OCI-LY7 (cell line): ENCODE measurements around the gene PRSS48. TPM values are rescaled to one million over a fixed set of nuclear protein-coding genes. Genes with fewer than 3 reads are reported as not detected.
A peak's percentile ranks its signal among the peaks of the same experiment; 100 is the strongest.

Experiments used
- Bru-seq: library from RNA; stranded (reverse); fragments of 400-500 nt; gene quantifications from one replicate; lab custom pipeline; 2021; lab: Mats Ljungman, UMichigan
- BruChase-seq, 2 experiments: library from RNA; stranded (reverse); fragments of 400-500 nt; gene quantifications; one replicate each; lab custom pipeline; 2021; lab: Mats Ljungman, UMichigan
- BruUV-seq: library from RNA; stranded (reverse); fragments of 400-500 nt; replicated peaks from 2 replicates; lab custom pipeline; 2021; lab: Mats Ljungman, UMichigan
- CTCF ChIA-PET: fragments of 300-600 bp; sonication (Branson Sonifier 250); formaldehyde crosslinking; loops from one replicate; lab custom pipeline; 2022; ENCODE audit warnings: antibody characterized with exemption; ENCODE audit not compliant: unreplicated experiment; lab: Charles Lee
- POLR2A ChIA-PET: fragments of 300-600 bp; sonication (Branson Sonifier 250); formaldehyde crosslinking; loops from one replicate; lab custom pipeline; 2022; ENCODE audit warnings: antibody characterized with exemption; lab: Charles Lee
- DNase-seq: peaks from one replicate; pipeline ENCODE4 v3.0.0-alpha.2; 2015; ENCODE audit warnings: low spot score
- H2AFZ ChIP-seq: fragments of 200-600 bp; sonication (generic), shearing (Covaris generic); 2 replicates; pipeline ENCODE4 v1.6.1; 2014; ENCODE audit warnings: mild to moderate bottlenecking, antibody characterized with exemption, low read length, moderate library complexity
- H3K27ac ChIP-seq: fragments of 200-600 bp; sonication (generic); 2 replicates; pipeline ENCODE4 v1.5.1; 2014; ENCODE audit warnings: mixed run types, low read depth, mild to moderate bottlenecking, moderate library complexity, low read length, inconsistent platforms; ENCODE audit not compliant: poor library complexity, severe bottlenecking
- H3K36me3 ChIP-seq: fragments of 200-600 bp; sonication (generic); 2 replicates; pipeline ENCODE4 v1.6.1; 2014; ENCODE audit warnings: mild to moderate bottlenecking, antibody characterized with exemption, low read length, moderate library complexity, mixed read lengths; ENCODE audit not compliant: insufficient read depth
- H3K4me1 ChIP-seq: fragments of 200-600 bp; sonication (generic); 2 replicates; pipeline ENCODE4 v1.5.1; 2014; ENCODE audit warnings: mild to moderate bottlenecking, low read length; ENCODE audit not compliant: insufficient read depth, poor library complexity, severe bottlenecking
- H3K4me2 ChIP-seq: fragments of 200-600 bp; sonication (generic); 2 replicates; pipeline ENCODE4 v1.6.1; 2014; ENCODE audit warnings: mild to moderate bottlenecking, low read length
- H3K4me3 ChIP-seq: fragments of 200-600 bp; sonication (generic); 2 replicates; pipeline ENCODE4 v1.5.1; 2014; ENCODE audit warnings: mild to moderate bottlenecking, low read depth, low read length; ENCODE audit not compliant: poor library complexity, severe bottlenecking
- H3K79me2 ChIP-seq: fragments of 200-600 bp; sonication (generic); 2 replicates; pipeline ENCODE4 v1.6.1; 2016; ENCODE audit warnings: low read depth, mild to moderate bottlenecking, low read length, moderate library complexity, mixed read lengths; ENCODE audit not compliant: insufficient read depth
- H3K9me2 ChIP-seq: fragments of 200-600 bp; sonication (generic); 2 replicates; pipeline ENCODE4 v1.6.1; 2016; ENCODE audit warnings: mild to moderate bottlenecking, low read length, mixed read lengths; ENCODE audit not compliant: insufficient read depth
- H3K9me3 ChIP-seq: fragments of 200-600 bp; sonication (generic); 2 replicates; pipeline ENCODE4 v1.6.1; 2014; ENCODE audit warnings: mild to moderate bottlenecking, mixed run types, low read length, mixed read lengths
- H4K20me1 ChIP-seq: fragments of 200-600 bp; sonication (generic); 2 replicates; pipeline ENCODE4 v1.6.1; 2014; ENCODE audit warnings: mild to moderate bottlenecking, antibody characterized with exemption, low read length, moderate library complexity, mixed read lengths; ENCODE audit not compliant: insufficient read depth
- EZH2phosphoT487 ChIP-seq: fragments of 200-600 bp; sonication (generic); IDR thresholded peaks from 2 replicates; pipeline ENCODE4 v1.6.1; 2018; ENCODE audit warnings: low read depth, borderline replicate concordance, mild to moderate bottlenecking, mixed run types, antibody characterized with exemption, low read length, moderate library complexity, mixed read lengths
- intact Hi-C: fragments of 100-400 bp; cut with micrococcal nuclease; formaldehyde crosslinking; loops from one replicate; pipeline ENCODE4 v1.10.0; 2022; ENCODE audit not compliant: unreplicated experiment
- long read RNA-seq: library from polyadenylated mRNA; stranded (forward); transcript quantifications from one replicate; pipeline ENCODE4 v2.0.0, GENCODE V29; 2022
- total RNA-seq, 2 experiments: library from RNA; depleted of rRNA in 1 of 2; stranded (reverse); fragments of >200 nt in 1 of 2; shearing (Covaris generic) in 1 of 2; gene quantifications; 2 replicates each; pipeline ENCODE4 v1.2.3, GENCODE V29; 2014 to 2022
- TF ChIP-seq, protein P1 (sequence below): fragments of 200-600 bp; sonication (generic); conservative IDR thresholded peaks from 2 replicates; pipeline ENCODE4 v1.5.1; 2014; ENCODE audit warnings: mild to moderate bottlenecking, antibody characterized with exemption, low read length, moderate library complexity, mixed read lengths

Gene PRSS48, protein sequence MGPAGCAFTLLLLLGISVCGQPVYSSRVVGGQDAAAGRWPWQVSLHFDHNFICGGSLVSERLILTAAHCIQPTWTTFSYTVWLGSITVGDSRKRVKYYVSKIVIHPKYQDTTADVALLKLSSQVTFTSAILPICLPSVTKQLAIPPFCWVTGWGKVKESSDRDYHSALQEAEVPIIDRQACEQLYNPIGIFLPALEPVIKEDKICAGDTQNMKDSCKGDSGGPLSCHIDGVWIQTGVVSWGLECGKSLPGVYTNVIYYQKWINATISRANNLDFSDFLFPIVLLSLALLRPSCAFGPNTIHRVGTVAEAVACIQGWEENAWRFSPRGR
- total RNA-seq (2014; rRNA removed; shearing (Covaris generic)) (not detected in 2 replicates), total RNA-seq (2022) (not detected in 2 replicates), Bru-seq, nascent RNA (not detected), BruChase-seq, experiment 1, labeled RNA remaining after a 6-hour chase (not detected), BruChase-seq, experiment 2, labeled RNA remaining after a 2-hour chase (not detected)
- long read RNA-seq = 0 reads

DNA sequence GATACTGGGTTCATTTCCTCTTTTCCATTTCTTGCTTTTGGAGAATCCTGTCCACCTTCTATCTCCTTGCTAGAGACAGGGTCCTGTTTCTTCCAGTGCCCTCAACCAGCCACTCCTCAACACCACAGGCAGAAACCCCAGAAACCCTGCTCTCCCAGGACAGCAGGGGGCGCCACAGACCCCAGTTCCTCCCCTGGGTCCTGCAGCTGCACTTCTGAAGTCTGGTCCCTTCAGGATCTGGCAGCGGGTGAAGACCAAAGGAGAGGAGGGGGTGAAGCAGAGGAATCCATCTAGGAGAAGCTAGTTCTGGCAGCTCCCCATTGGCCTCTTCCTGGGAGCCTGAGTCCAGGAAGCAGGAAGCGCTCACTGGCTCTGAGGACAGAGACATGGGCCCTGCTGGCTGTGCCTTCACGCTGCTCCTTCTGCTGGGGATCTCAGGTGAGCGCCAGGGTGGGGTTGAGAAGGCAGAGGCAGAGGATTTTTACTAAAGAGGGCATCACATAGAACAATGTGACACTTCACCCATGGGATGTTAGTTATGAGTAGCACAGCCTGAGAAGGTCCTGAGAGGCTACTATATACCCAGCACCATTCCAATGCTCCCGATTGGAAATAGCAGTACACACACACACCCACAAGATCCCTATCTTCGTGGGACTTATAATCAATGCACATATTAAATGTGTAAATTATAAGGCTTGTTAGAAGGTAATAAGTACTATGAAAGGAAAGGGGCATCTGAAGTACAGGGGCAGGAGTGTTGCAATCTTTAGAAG is at the start of gene PRSS48:
Gene PRSS48, plus strand, starts transcription at position 375 of the 776 bp plus-strand sequence. Its CDS starts 12 bp downstream, at position 387.
- no peaks in the 10 kb centered on the region for H3K9me2 ChIP-seq
- CTCF ChIA-PET = no interaction called here
- no peaks in the 10 kb centered on the region for H3K79me2 ChIP-seq
- H3K4me1 ChIP-seq = no peaks in the 10 kb centered on the region
- no peak for TF ChIP-seq EZH2phosphoT487
- TF ChIP-seq, protein P1, sequence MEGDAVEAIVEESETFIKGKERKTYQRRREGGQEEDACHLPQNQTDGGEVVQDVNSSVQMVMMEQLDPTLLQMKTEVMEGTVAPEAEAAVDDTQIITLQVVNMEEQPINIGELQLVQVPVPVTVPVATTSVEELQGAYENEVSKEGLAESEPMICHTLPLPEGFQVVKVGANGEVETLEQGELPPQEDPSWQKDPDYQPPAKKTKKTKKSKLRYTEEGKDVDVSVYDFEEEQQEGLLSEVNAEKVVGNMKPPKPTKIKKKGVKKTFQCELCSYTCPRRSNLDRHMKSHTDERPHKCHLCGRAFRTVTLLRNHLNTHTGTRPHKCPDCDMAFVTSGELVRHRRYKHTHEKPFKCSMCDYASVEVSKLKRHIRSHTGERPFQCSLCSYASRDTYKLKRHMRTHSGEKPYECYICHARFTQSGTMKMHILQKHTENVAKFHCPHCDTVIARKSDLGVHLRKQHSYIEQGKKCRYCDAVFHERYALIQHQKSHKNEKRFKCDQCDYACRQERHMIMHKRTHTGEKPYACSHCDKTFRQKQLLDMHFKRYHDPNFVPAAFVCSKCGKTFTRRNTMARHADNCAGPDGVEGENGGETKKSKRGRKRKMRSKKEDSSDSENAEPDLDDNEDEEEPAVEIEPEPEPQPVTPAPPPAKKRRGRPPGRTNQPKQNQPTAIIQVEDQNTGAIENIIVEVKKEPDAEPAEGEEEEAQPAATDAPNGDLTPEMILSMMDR = peak; percentile 84
- no peaks in the 10 kb centered on the region for H3K36me3 ChIP-seq
- H3K4me2 ChIP-seq = no peak within 1 kb of the TSS
- BruUV-seq = no TSS peak
- peak; percentile 48 for DNase-seq
- H3K4me3 ChIP-seq = no peak within 1 kb of the TSS
- H3K9me3 ChIP-seq = no peaks in the 10 kb centered on the region
- no peaks in the 10 kb centered on the region for H4K20me1 ChIP-seq
- H2AFZ ChIP-seq = 0 out of 2 replicates have a peak within 1 kb of the TSS, but pooled peaks have one; percentile 9
- H3K27ac ChIP-seq = no peak within 1 kb of the TSS
- POLR2A ChIA-PET = interaction anchor here (0.6 kb wide), 1 partner anchor 9 kb away, joined by 3 read pairs; no protein-coding TSS in a partner anchor
- intact Hi-C loops = loop anchor here (5.0 kb wide), 1 partner anchor 335 kb away; no protein-coding TSS in a partner anchor

DNA sequence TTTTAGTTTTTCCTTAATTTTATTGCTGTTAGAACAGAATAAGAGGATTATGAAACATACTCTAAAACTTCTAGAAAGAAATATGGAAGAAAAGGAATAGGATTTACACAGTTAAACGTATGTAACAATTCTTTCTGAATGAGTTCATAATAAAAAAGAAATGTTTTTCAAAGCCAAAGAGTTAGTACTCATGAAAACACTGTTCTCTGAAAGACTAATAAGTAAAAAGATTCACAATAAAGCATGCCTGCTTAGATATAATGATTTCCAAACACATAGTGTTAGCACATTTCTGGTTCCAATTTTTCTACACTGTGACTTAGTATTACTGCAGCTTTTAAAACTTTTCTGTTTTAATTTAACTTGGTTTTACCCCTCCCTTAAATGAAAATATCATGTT is 49.8 kb upstream of the PRSS48 start:
- no peak overlapping the region for H3K4me2 ChIP-seq

More for the DNA sequence above, 49.8 kb upstream of the PRSS48 start:
- POLR2A ChIA-PET = no interaction called here
- Histone ChIP-seq H3K36me3 (no peaks in the 10 kb centered on the region), H4K20me1 (no peaks in the 10 kb centered on the region), H3K4me1 (no peaks in the 10 kb centered on the region), H3K27ac (no peak overlapping the region), H3K9me2 (no peaks in the 10 kb centered on the region), H2AFZ (no peak overlapping the region), H3K9me3 (no peaks in the 10 kb centered on the region), H3K4me3 (no peak overlapping the region), H3K79me2 (no peaks in the 10 kb centered on the region)
- TF ChIP-seq EZH2phosphoT487 = no peak
- TF ChIP-seq, protein P1 = no peak
- CTCF ChIA-PET = no interaction called here
- intact Hi-C loops = no loop called here
- DNase-seq = no peak
- no TSS peak for BruUV-seq
